ENCODE measurements around the gene FBXO4. TPM values are rescaled to one million over a fixed set of nuclear protein-coding genes. Genes with fewer than 3 reads are reported as not detected.

The FBXO4 gene
- total RNA-seq, 1 experiment from 2014 or later = 9.0 TPM

- Histone ChIP-seq H3K4me3 (replicated peaks in 1 of 2; ENCODE audit: low read depth in 1 of 2, low read length in 2 of 2) (no peak overlapping the region), H3K79me2 (ENCODE audit: insufficient read depth, low read length) (no peaks in the 10 kb centered on the region), H3K9me2 (ENCODE audit: insufficient read depth) (no peaks in the 10 kb centered on the region), H3K4me2 (ENCODE audit: low read length) (no peak overlapping the region), H2AFZ (ENCODE audit: low read depth, low read length, poor library complexity, severe bottlenecking) (no peak overlapping the region), H3K36me3 (ENCODE audit: control insufficient read depth in 1 of 2, insufficient read depth in 2 of 2, low read length in 2 of 2) (no peaks in the 10 kb centered on the region), H3K9me3 (ENCODE audit: control insufficient read depth in 1 of 2, insufficient read depth in 1 of 2, low read depth in 1 of 2, low read length in 2 of 2) (no peaks in the 10 kb centered on the region), H3K4me1 (ENCODE audit: control insufficient read depth in 1 of 2, insufficient read depth in 2 of 2, low read length in 2 of 2) (no peaks in the 10 kb centered on the region), H4K20me1 (ENCODE audit: insufficient read depth) (no peaks in the 10 kb centered on the region), H3K9ac (ENCODE audit: low read length) (no peak overlapping the region), H3K27me3 (ENCODE audit: insufficient read depth, low read length) (no peaks in the 10 kb centered on the region), H3K27ac (ENCODE audit: low read depth, low read length) (no peak overlapping the region)
- ChIA-PET POLR2A (no interaction called here), CTCF (no interaction called here), RAD21 (ENCODE audit: low non-redundant PET in 1 of 2, low total read pairs in 2 of 2, uncharacterized antibody in 2 of 2, unreplicated experiment in 2 of 2) (no interaction called here)
- no peak for TF ChIP-seq CBX3 (IDR thresholded peaks at IDR 0.05; ENCODE audit: low read depth)
- no peak for TF ChIP-seq SP1 (IDR thresholded peaks at IDR 0.05; ENCODE audit: low read depth)
- TF ChIP-seq JUND (IDR thresholded peaks at IDR 0.05) = no peak
- TF ChIP-seq CEBPB (IDR thresholded peaks at IDR 0.05; ENCODE audit: low read depth) = no peak
- TF ChIP-seq EGR1 (IDR thresholded peaks at IDR 0.05; ENCODE audit: low read depth) = no peak
- no peak for TF ChIP-seq EZH2 (IDR thresholded peaks at IDR 0.05)
- TF ChIP-seq SRF (IDR thresholded peaks at IDR 0.05; ENCODE audit: low read depth) = no peak
- no peak for TF ChIP-seq MAX (IDR thresholded peaks at IDR 0.05)
- no peak for TF ChIP-seq POLR2A (IDR thresholded peaks at IDR 0.05; ENCODE audit: borderline replicate concordance, extremely low read depth, insufficient read depth, insufficient read length)
- no peak for TF ChIP-seq POLR2AphosphoS5 (IDR thresholded peaks at IDR 0.05; ENCODE audit: low read depth, low read length)
- TF ChIP-seq ZBTB33 (IDR thresholded peaks at IDR 0.05; ENCODE audit: extremely low read depth, insufficient replicate concordance, low read length) = no peak
- TF ChIP-seq REST (IDR thresholded peaks at IDR 0.05; ENCODE audit: low read depth) = no peak
- TF ChIP-seq RAD21 (IDR thresholded peaks at IDR 0.05; ENCODE audit: low read depth) = no peak
- TF ChIP-seq EZH2phosphoT487 (IDR thresholded peaks at IDR 0.05; ENCODE audit: borderline replicate concordance) = no peak
- TF ChIP-seq CTCF (IDR thresholded peaks at IDR 0.05 in 2 of 3, conservative IDR thresholded peaks at IDR 0.05 in 1 of 3; ENCODE audit: borderline replicate concordance in 1 of 3, insufficient read depth in 1 of 3, low read depth in 2 of 3, low read length in 2 of 3) = no peak
- no peak for TF ChIP-seq ELF1 (IDR thresholded peaks at IDR 0.05; ENCODE audit: borderline replicate concordance, low read depth)
- TF ChIP-seq YY1 (IDR thresholded peaks at IDR 0.05; ENCODE audit: extremely low read depth, insufficient replicate concordance, low read depth, low read length) = no peak
- no peak for TF ChIP-seq TCF7L2 (IDR thresholded peaks at IDR 0.05; ENCODE audit: borderline replicate concordance, extremely low read depth, insufficient read depth, insufficient read length)
- BruUV-seq (replicated peaks) = no TSS peak
- DNase-seq (ENCODE audit: low read depth, low spot score) = no peak
- ATAC-seq = no peak
- intact Hi-C loops (cut with micrococcal nuclease) = no loop called here
Observed at GRCh38 chr5:41955432-41956024, 30.4 kb downstream of the FBXO4 start.
